ENCODE data around the gene GATA5. TPM values are rescaled to one million over a fixed set of nuclear protein-coding genes. Genes with fewer than 3 reads are reported as not detected.

Gene GATA5
- total and polyA plus RNA-seq, 2 donors = 0.05 to 0.07 TPM

DNA sequence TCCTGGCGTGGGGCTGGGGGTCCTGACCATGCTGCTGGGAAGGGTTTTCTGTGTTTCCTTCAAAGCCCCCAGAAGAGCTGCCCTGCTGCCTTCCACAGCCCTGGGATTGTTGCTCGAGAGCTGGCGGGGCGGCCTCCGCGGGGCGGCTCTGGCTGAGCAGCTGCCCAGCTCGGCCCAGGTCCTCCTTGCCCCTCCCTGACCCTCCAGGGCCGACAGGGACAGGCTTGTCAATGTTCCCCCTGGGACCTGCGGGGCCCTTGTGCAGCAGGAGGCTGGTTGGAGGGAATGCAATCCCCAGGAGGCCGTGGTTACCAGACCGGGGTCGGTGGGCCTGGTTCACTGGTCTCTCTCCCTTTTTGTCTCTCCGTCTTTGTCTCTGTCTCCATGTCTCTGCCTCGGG, 19.9 kb downstream of the GATA5 start:
- no peak overlapping the region for H3K4me3 ChIP-seq (ENCODE audit: low read length in 2 of 2)
- H3K27ac ChIP-seq (ENCODE audit: low read depth in 1 of 2, low read length in 1 of 2) = no peak overlapping the region
- 80% methylated on average over 15 of the region's 15 CpGs for WGBS
- no peaks in the 10 kb centered on the region for H3K36me3 ChIP-seq (ENCODE audit: control insufficient read depth in 2 of 2, insufficient read depth in 2 of 2, low read length in 1 of 2)
- no peaks in the 10 kb centered on the region for H3K4me1 ChIP-seq (ENCODE audit: control insufficient read depth in 2 of 2, insufficient read depth in 2 of 2, low read length in 2 of 2)
- no peak for DNase-seq (ENCODE audit: low read depth in 6 of 9, low spot score in 9 of 9)
- no peaks in the 10 kb centered on the region for H3K9me3 ChIP-seq (ENCODE audit: control insufficient read depth in 2 of 2, insufficient read depth in 1 of 2, low read length in 1 of 2)
- peaks cover 0 to 57% of the 10 kb centered on the region in 2 donors for H3K27me3 ChIP-seq (ENCODE audit: control insufficient read depth in 2 of 2, insufficient read depth in 1 of 2, low read length in 1 of 2)

GRCh38 chr20:62454904-62455636, 20.7 kb downstream of the GATA5 start:
- WGBS = 55% methylated on average over 30 of the region's 30 CpGs
- H3K36me3 ChIP-seq (ENCODE audit: control insufficient read depth in 2 of 2, insufficient read depth in 2 of 2, low read length in 1 of 2) = no peaks in the 10 kb centered on the region
- H3K4me1 ChIP-seq (ENCODE audit: control insufficient read depth in 2 of 2, insufficient read depth in 2 of 2, low read length in 2 of 2) = no peaks in the 10 kb centered on the region
- H3K4me3 ChIP-seq (ENCODE audit: low read length in 2 of 2) = no peak overlapping the region
- H3K27ac ChIP-seq (ENCODE audit: low read depth in 1 of 2, low read length in 1 of 2) = no peak overlapping the region
- peaks cover 0 to 52% of the 10 kb centered on the region in 2 donors for H3K27me3 ChIP-seq (ENCODE audit: control insufficient read depth in 2 of 2, insufficient read depth in 1 of 2, low read length in 1 of 2)
- DNase-seq (ENCODE audit: low read depth in 6 of 9, low spot score in 9 of 9) = no peak
- H3K9me3 ChIP-seq (ENCODE audit: control insufficient read depth in 2 of 2, insufficient read depth in 1 of 2, low read length in 1 of 2) = no peaks in the 10 kb centered on the region

GRCh38 chr20:62453186-62453808, 22.5 kb downstream of the GATA5 start:
- H3K9me3 ChIP-seq (ENCODE audit: control insufficient read depth in 2 of 2, insufficient read depth in 1 of 2, low read length in 1 of 2) = no peaks in the 10 kb centered on the region
- DNase-seq (ENCODE audit: low read depth in 6 of 9, low spot score in 9 of 9) = no peak
- no peak overlapping the region for H3K4me3 ChIP-seq (ENCODE audit: low read length in 2 of 2)
- H3K4me1 ChIP-seq (ENCODE audit: control insufficient read depth in 2 of 2, insufficient read depth in 2 of 2, low read length in 2 of 2) = no peaks in the 10 kb centered on the region
- H3K36me3 ChIP-seq (ENCODE audit: control insufficient read depth in 2 of 2, insufficient read depth in 2 of 2, low read length in 1 of 2) = no peaks in the 10 kb centered on the region
- 83% methylated on average over 17 of the region's 17 CpGs for WGBS
- H3K27ac ChIP-seq (ENCODE audit: low read depth in 1 of 2, low read length in 1 of 2) = no peak overlapping the region
- H3K27me3 ChIP-seq (ENCODE audit: control insufficient read depth in 2 of 2, insufficient read depth in 1 of 2, low read length in 1 of 2) = peaks cover 0 to 45% of the 10 kb centered on the region in 2 donors

GRCh38 chr20:62452475-62453095, 23.2 kb downstream of the GATA5 start:
- H3K27me3 ChIP-seq (ENCODE audit: control insufficient read depth in 2 of 2, insufficient read depth in 1 of 2, low read length in 1 of 2) = peaks cover 0 to 42% of the 10 kb centered on the region in 2 donors
- H3K4me3 ChIP-seq (ENCODE audit: low read length in 2 of 2) = no peak overlapping the region
- no peak overlapping the region for H3K27ac ChIP-seq (ENCODE audit: low read depth in 1 of 2, low read length in 1 of 2)
- no peaks in the 10 kb centered on the region for H3K4me1 ChIP-seq (ENCODE audit: control insufficient read depth in 2 of 2, insufficient read depth in 2 of 2, low read length in 2 of 2)
- H3K9me3 ChIP-seq (ENCODE audit: control insufficient read depth in 2 of 2, insufficient read depth in 1 of 2, low read length in 1 of 2) = no peaks in the 10 kb centered on the region
- no peak for DNase-seq (ENCODE audit: low read depth in 6 of 9, low spot score in 9 of 9)
- WGBS = 84% methylated on average over 18 of the region's 18 CpGs
- no peaks in the 10 kb centered on the region for H3K36me3 ChIP-seq (ENCODE audit: control insufficient read depth in 2 of 2, insufficient read depth in 2 of 2, low read length in 1 of 2)

DNA sequence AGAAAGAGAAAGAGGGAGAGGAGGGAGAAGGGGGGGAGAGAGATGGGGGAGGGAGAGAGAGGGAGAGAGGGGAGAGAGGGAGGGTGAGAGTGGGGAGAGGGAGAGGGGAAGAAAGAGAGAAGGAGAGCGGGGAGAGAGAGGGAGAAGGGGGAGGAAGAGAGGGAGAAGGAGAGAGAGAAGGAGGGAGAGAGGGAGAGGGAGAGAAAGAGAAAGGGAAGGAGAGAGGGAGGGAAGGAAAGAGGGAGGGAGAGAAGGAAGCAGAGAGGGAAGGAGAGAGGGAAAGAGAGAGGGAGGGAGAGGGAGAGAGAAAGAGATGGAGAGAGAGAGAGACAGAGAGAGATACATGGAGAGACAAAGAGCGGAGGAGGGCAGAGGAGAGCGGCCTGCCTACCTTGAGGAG, 23.8 kb downstream of the GATA5 start:
- Histone ChIP-seq H3K36me3 (ENCODE audit: control insufficient read depth in 2 of 2, insufficient read depth in 2 of 2, low read length in 1 of 2) (no peaks in the 10 kb centered on the region), H3K27ac (ENCODE audit: low read depth in 1 of 2, low read length in 1 of 2) (no peak overlapping the region), H3K4me1 (ENCODE audit: control insufficient read depth in 2 of 2, insufficient read depth in 2 of 2, low read length in 2 of 2) (no peaks in the 10 kb centered on the region), H3K4me3 (ENCODE audit: low read length in 2 of 2) (no peak overlapping the region), H3K9me3 (ENCODE audit: control insufficient read depth in 2 of 2, insufficient read depth in 1 of 2, low read length in 1 of 2) (no peaks in the 10 kb centered on the region), H3K27me3 (ENCODE audit: control insufficient read depth in 2 of 2, insufficient read depth in 1 of 2, low read length in 1 of 2) (peaks cover 0 to 41% of the 10 kb centered on the region in 2 donors)
- no peak for DNase-seq (ENCODE audit: low read depth in 6 of 9, low spot score in 9 of 9)
- 94% methylated on average over 3 of the region's 3 CpGs for WGBS

- H3K27me3 ChIP-seq (ENCODE audit: control insufficient read depth in 2 of 2, insufficient read depth in 1 of 2, low read length in 1 of 2) = peaks cover 0 to 39% of the 10 kb centered on the region in 2 donors
- H3K4me3 ChIP-seq (ENCODE audit: low read length in 2 of 2) = no peak overlapping the region
- H3K4me1 ChIP-seq (ENCODE audit: control insufficient read depth in 2 of 2, insufficient read depth in 2 of 2, low read length in 2 of 2) = no peaks in the 10 kb centered on the region
- H3K36me3 ChIP-seq (ENCODE audit: control insufficient read depth in 2 of 2, insufficient read depth in 2 of 2, low read length in 1 of 2) = no peaks in the 10 kb centered on the region
- H3K9me3 ChIP-seq (ENCODE audit: control insufficient read depth in 2 of 2, insufficient read depth in 1 of 2, low read length in 1 of 2) = no peaks in the 10 kb centered on the region
- H3K27ac ChIP-seq (ENCODE audit: low read depth in 1 of 2, low read length in 1 of 2) = no peak overlapping the region
- DNase-seq (ENCODE audit: low read depth in 6 of 9, low spot score in 9 of 9) = no peak
- WGBS = 84% methylated on average over 10 of the region's 10 CpGs
These were observed 24.5 kb downstream of the GATA5 start for GRCh38 chr20:62451156-62451767.

GRCh38 chr20:62449951-62450691, 25.7 kb downstream of the GATA5 start:
- Histone ChIP-seq H3K9me3 (ENCODE audit: control insufficient read depth in 2 of 2, insufficient read depth in 1 of 2, low read length in 1 of 2) (no peaks in the 10 kb centered on the region), H3K36me3 (ENCODE audit: control insufficient read depth in 2 of 2, insufficient read depth in 2 of 2, low read length in 1 of 2) (no peaks in the 10 kb centered on the region), H3K4me3 (ENCODE audit: low read length in 2 of 2) (no peak overlapping the region), H3K27ac (ENCODE audit: low read depth in 1 of 2, low read length in 1 of 2) (no peak overlapping the region), H3K27me3 (ENCODE audit: control insufficient read depth in 2 of 2, insufficient read depth in 1 of 2, low read length in 1 of 2) (peaks cover 0 to 28% of the 10 kb centered on the region in 2 donors), H3K4me1 (ENCODE audit: control insufficient read depth in 2 of 2, insufficient read depth in 2 of 2, low read length in 2 of 2) (no peaks in the 10 kb centered on the region)
- WGBS = 85% methylated on average over 24 of the region's 24 CpGs
- DNase-seq (ENCODE audit: low read depth in 6 of 9, low spot score in 9 of 9) = no peak

- no peak for DNase-seq (ENCODE audit: low read depth in 6 of 9, low spot score in 9 of 9)
- Histone ChIP-seq H3K4me1 (ENCODE audit: control insufficient read depth in 2 of 2, insufficient read depth in 2 of 2, low read length in 2 of 2) (no peaks in the 10 kb centered on the region), H3K4me3 (ENCODE audit: low read length in 2 of 2) (no peak overlapping the region), H3K27ac (ENCODE audit: low read depth in 1 of 2, low read length in 1 of 2) (no peak overlapping the region), H3K36me3 (ENCODE audit: control insufficient read depth in 2 of 2, insufficient read depth in 2 of 2, low read length in 1 of 2) (no peaks in the 10 kb centered on the region), H3K27me3 (ENCODE audit: control insufficient read depth in 2 of 2, insufficient read depth in 1 of 2, low read length in 1 of 2) (peaks cover 0 to 16% of the 10 kb centered on the region in 2 donors), H3K9me3 (ENCODE audit: control insufficient read depth in 2 of 2, insufficient read depth in 1 of 2, low read length in 1 of 2) (no peaks in the 10 kb centered on the region)
- WGBS = 86% methylated on average over 14 of the region's 14 CpGs
These were observed 27.0 kb downstream of the GATA5 start for GRCh38 chr20:62448788-62449187.
